ENCODE results near the gene INTS3.

DNA sequence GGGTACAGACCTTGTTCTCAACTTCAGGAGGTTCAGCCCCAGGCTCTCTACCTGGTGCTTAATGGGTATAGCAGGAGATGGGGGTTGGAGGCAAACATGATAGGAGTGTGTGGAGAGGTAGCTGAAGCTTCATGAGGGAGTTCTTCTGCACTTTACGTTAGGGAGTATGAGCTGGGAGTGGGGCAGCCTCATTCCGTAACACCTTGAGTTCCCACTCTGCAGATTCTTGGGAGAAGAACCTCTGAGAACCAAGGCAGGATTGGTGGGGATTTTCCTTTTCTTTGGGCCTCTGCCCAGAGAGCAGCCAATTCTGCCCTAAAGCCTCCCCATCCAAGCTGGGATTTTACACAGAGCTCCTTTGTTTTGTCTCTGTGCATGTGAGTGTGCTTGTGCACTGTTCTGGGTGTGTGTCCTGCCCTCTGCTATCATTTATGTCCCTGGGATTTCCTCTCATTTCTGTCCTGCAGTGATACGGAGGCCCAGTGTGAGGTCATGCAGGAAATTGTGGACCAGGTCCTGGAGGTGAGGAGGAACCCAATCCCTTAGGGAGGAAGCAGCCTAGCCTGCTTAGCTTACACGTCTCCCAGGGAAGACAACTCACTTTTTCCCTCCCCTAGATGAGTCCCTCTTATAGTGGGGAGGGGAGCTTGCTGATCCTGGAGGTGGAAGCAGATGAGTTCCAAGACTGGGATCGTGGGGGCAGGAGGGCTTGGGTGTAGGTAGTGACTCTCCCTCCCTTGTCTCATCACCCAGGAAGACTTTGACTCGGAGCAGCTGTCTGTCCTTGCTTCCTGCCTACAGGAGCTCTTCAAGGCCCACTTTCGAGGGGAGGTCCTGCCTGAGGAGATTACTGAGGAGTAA lies 35.7 kb downstream of the INTS3 start:
- TF ChIP-seq POLR2A (IDR thresholded peaks at IDR 0.05; ENCODE audit: low read depth, low read length), result no peak
- TF ChIP-seq POLR2AphosphoS5 (IDR thresholded peaks at IDR 0.05; ENCODE audit: low read depth, low read length), result no peak
- no peak for TF ChIP-seq TAF1 (IDR thresholded peaks at IDR 0.05; ENCODE audit: low read depth, low read length)
- no peak for TF ChIP-seq POU2F2 (IDR thresholded peaks at IDR 0.05; ENCODE audit: low read depth, low read length)
- no peak for TF ChIP-seq SPI1 (IDR thresholded peaks at IDR 0.05; ENCODE audit: low read depth, low read length)

All from GM12891 (cell line).